NCI-H460 (cell line): ENCODE results near the gene ZBTB3. TPM values are rescaled to one million over a fixed set of nuclear protein-coding genes. Genes with fewer than 3 reads are reported as not detected.
"Not testable (repeated sequence)": the region's sequence is repeated elsewhere in the genome, so short reads cannot be mapped to it uniquely, and the experiment has no call there.

Experiments used
- DNase-seq: peaks from one replicate; pipeline ENCODE4 v3.0.0-alpha.2; 2016; ENCODE audit warnings: low read depth; ENCODE audit errors: extremely low read depth
- polyA plus RNA-seq: library from polyadenylated mRNA; depleted of rRNA; stranded (reverse); fragments of >200 nt; gene quantifications from 2 replicates; pipeline ENCODE4 v1.2.3, GENCODE V29; 2014; cell fraction: nucleus; rRNA removed
- total RNA-seq: library from RNA; depleted of rRNA; stranded (reverse); fragments of >200 nt; shearing (Covaris generic); gene quantifications from 2 replicates; pipeline ENCODE4 v1.2.3, GENCODE V29; 2014; rRNA removed

ZBTB3 gene
- total RNA-seq: 4.1 and 5.5 TPM in 2 replicates
- polyA plus RNA-seq: 3.2 and 4.7 TPM in 2 replicates

DNA sequence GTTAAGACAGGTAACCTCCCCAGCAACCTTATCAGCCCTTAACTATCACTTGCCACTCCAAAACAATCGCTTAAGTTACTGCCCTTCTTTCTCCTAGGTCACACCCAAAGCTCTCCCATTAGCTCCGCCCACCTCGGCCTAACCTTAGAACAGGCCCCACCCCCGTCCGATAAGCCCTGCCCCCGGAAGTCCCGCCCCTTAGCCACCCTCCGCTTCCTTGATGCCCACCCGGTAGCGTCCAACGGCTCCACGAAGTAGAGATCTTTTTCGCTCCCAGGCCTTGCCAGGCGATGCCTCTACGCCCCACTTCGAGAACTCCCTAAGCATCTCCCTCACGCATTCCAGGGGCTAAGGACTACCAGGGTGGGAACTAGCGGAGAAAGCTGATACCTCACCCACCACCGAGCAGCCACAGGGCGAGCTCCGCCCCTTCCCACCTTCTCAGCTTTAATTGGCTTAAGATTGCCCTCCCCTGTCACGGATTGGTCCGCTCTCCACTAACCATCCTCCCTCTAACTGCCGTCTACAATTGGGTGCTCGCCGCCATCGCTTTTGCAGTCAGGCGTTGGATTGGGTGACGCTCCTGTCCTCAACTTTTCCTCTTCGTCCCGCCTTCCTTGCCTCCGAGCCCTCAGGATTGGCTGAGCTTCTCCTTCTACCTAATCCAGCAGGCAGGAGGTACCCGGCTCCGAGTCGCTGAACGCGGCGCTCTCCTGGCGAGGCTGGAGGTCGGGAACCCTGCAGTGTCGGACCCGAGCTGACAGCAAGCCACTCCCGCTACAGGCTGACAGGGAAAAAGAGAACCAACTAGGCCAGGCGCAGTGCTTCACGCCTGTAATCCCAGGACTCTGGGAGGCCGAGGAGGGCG lies at the start of gene ZBTB3:
Gene ZBTB3 (minus strand): TSS at position 425 of the 868 bp plus-strand sequence. CDS start 496 bp downstream, outside the sequence.
- peak; percentile 98 for DNase-seq

DNA sequence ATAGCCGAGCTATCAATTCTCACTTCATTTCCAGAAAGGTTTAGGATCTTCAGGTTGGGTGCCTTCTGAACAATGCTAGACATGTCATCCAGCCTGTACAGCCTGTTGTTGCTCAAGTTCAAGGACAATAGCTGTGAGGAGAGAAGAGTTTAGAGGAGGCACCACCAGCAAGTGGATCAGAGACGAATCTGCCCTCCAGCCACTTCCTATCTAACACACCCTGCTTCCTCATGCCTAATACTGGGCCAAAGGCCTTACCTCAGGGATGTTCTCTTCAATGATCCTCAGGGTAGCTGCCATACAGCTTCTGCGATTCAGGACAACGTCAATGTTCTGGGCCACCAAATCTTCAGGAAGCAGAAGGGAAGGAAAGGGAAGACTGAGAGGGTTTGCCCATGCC lies 47.1 kb upstream of the ZBTB3 start:
- no peak for DNase-seq

DNA sequence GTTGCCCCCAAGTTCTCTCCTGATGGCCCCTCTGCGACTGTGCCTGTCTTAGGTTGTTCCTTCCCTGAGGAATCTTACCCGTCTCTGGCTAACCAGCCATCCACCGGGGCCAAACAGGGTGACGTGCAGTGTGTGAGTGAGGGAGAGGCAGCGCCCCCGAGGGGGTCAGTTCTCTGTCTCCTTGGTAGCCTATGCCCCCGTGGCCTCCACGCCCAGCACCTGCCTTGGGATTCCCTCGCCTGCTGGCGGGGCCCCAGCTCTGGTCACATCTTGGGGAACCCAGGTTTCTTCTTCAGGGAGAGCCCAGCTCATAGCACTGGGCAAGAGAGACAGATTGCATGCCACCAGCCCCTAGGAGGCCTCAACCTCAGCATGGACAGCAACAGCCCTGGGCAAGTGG lies 45.5 kb upstream of the ZBTB3 start:
- no peak for DNase-seq

DNA sequence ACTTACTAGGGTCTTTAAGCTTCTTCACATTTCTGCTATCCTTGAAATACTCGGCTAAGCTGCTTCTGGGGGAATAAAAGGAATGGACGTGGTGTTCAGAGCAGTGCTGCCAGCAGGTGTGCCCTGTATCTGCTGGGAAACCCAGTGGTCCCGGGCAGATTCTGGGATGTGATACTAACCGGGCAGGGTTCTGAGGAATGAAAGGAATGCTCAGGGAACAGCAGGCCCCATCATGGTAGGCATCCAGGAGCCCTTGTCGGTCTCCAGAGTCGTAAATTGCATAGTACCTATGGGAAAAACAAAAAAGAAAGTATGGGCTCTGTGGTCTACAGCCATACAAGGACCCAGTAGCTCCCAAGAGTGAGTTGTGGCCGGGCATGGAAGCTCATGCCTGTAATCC lies 42.3 kb upstream of the ZBTB3 start:
- no peak for DNase-seq

DNA sequence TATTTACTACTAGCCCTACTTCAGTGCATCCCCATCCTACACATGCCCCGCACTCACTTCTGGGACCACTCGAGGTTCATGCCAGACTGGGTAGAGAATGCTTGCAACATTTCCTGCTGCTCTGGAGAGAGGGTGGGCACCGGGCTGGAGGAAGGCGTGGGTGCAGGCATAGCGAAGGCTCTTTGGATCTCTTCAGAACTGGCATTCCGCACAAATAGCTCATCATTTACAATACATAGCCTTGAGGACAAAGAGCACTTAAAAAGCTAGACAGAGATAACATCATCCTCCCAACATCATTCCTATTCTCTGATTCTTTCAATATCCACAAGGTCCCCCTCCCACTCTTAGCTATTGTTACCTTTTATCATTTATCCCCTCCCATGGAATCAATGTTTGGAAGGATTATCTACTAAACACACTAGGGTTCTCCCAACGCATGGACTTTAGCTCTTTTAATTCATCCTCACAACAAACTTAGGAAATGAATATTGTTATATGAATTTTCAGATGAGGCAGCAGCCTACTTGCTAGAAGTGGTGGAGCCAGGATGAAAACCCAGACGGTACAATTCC lies 40.3 kb upstream of the ZBTB3 start:
- no peak for DNase-seq

DNA sequence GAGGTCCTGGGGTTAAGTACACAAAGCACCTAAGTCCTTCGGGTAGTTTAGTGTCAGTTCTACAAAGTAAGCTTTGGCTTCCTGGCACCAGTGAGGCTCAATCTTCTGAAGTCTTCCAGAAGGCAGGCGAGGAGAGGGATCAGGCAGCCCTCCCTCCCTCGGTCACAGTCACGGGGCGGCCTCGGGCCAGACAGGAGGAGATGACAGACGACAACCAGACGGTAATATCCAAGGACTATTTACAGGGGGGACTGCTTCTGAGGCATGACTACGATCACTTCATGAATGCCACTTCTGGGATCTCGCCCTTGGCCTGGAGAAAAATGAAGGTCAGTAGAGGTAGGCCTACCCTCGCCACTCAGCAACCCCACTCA lies 38.2 kb upstream of the ZBTB3 start:
- no peak for DNase-seq

DNA sequence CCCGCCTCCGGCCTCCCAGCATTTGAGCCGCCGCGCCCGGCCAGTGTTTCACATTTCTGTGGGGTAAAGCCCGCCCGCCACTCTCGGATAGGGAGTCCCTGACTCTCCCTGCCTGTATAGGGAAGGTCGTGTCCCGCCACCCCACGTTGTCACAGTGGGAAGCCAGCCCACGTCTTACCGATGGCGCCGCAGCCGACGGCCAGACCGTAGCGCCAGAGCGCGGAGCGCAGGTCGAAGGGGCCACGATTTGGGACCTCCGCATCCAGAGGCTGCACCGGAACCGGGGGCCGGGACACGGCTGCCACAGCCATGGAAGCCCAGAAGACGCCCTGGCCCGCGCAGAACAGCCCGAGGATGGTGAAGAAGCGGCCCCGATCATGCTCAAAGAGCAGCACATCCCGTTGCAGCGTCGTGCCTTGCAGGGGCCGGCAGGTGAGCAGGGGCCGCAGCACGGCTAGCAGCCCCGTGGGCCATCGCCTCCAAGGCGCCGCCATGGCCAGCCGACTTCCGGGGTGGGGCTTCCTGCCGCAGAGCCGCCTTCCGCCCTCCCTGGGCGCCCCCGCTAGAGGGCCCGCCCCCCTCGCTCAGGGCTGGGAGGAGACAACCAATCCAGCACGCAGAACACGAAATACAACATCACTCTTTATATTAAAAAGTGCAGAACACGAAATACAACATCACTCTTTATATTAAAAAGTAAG lies 37.7 kb upstream of the ZBTB3 start, which contains the start of gene TMEM223:
Gene TMEM223 (minus strand): TSS at position 506 of the 701 bp plus-strand sequence. CDS start 12 bp downstream, at position 494.
- peak; percentile 54 for DNase-seq

DNA sequence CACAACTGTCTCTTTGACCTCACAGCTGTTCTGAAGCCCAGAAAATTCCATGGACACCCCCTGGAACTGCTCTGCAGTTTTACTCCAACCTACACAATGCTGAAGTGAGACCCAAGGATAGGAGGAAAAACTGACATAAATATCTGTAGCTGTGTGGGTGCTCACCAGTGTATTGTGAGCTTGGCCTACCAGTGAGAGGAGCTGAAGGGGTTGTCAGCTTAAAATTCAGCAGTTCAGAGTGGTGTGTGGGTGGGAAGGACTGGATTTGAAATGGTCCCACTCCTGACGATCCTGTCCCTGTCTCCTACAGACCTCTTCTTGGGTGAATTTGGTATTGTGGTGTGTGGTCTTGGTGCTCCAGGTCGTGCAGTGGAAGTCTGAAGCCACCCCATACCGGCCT lies 35.6 kb upstream of the ZBTB3 start:
- DNase-seq: no peak

DNA sequence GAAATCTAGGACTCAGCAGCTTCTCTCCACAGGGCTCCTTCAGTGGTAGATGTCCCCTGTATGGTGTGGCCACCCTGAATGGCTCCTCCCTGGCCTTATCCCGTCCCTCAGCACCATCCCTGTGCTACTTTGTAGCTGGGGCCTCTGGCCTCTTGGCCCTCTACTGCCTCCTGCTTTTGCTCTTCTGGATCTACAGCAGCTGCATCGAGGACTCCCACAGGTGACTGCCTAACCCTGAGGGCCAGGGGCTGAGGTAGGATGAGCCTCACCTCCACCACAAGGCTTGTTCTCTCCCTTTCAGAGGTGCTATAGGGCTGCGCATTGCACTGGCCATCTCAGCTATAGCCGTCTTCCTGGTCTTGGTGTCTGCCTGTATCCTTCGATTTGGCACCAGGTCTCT lies 35.0 kb upstream of the ZBTB3 start:
- no peak for DNase-seq

DNA sequence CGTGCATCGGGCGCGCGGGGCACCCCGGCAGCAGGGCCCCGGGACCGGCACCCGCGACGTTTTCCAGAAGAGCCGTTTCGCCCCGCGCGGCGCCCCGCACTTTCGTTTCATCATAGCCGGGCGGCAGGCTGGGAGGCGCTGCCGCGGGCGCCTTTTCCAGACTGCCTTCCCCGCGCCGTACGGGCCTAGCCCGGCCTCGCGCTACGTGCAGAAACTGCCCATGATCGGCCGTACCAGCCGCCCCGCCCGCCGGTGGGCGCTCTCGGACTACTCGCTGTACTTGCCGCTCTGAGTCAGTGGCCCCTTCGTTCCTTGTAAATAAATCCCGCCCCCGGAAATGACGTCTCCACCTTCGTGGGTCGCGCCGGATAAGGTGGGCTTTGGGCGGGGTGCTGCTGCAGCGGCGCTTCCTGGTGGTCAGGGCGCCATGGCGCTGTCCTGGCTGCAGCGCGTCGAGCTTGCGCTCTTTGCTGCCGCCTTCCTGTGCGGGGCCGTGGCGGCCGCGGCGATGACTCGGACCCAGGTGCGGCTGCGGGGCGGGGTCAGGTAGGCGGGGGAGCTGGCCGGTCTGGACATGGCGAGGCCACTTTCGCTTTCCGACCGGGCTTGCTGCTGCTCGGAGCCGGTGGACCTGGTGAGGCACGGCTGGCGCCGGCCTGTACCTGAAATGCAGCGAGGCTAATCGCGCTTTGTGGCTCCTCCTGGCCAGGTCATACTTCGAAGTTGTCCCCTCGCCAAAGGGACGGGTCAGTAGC lies 33.2 kb upstream of the ZBTB3 start, which contains the start of gene TMEM179B:
Gene TMEM179B (plus strand): TSS at position 398 of the 755 bp plus-strand sequence. CDS start 30 bp downstream, at position 428.
- DNase-seq: peak; percentile 92

DNA sequence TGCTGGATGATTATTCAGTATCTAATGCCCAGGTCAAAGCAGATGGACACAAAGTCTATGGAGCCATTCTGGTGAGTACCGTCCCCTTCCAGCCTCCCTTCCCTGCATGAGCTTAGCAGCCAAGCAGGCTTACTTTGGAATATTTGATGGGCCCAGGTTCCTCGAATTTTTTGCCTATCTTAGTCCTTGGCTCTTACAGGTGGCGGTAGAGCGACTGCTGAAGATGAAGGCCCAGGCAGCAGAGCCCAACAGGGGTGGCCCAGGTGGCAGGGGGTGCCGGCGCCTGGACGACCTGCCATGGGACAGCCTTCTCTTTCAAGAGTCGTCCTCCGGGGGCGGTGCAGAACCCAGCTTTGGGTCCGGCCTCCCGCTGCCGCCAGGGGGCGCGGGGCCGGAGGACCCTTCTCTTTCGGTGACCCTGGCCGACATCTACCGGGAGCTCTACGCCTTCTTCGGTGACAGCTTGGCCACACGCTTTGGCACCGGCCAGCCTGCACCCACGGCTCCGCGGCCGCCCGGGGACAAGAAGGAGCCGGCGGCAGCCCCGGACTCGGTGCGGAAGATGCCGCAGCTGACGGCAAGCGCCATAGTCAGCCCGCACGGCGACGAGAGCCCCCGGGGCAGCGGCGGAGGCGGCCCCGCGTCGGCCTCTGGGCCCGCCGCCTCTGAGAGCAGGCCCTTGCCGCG lies 32.5 kb upstream of the ZBTB3 start:
- peak; percentile 74 for DNase-seq

DNA sequence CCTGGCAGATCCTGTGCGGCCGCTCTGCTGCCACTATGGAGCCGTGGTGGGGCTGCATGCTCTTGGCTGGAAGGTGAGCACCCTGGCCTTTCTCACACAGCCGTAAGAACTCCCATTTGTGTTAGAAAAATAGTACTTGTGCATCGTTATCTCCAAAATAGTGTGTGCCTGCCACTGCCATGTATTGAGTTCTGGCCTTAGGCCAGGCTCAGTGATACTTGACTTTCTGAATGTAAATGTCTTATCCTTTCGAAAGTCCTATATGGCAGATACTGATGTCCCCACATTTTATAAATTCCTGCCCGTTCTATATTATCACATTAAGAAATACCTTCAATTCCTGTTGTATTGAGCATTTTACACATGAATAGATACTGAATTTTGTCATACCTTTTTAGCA lies 28.8 kb upstream of the ZBTB3 start:
- DNase-seq: no peak

DNA sequence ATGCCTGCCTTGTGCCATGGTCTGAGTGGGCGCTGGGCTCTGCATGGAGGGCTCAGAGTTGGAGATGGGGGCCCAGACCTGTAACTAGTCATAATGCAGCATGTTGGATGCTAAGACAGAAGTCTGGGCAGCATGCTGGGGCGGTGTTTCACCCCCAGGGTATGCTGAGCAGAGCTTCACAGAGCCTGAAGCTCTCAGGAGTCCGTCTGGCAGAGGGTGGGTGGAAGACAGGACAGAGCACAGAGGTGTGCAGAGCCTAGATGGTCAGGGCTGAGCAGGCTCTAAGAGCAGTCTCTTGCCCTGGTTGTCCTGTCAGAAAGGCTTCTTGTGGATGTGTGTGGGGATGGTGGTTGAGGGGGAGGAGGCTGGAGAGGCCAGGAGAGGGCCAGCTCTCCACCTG lies 24.5 kb upstream of the ZBTB3 start:
- no peak for DNase-seq

DNA sequence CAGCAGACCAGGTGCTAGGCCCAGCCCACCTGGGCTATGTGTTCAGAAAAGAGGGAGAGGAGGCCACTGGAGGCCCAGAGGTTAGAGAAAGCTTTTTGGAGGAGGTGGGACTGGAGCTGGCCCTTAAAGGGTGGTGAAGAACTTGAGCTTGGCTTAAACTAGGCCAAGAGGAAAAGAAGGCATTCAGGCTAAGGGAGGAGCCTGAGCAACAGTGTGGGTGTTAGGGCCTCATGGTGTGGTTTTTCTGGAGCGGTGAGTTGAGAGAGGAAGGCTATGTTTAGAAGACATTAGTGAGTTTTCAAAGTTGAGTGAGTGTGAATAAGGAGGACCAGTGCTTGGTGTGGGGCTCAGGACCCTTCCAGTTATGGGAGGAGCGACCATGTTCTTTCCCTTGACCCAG lies 23.4 kb upstream of the ZBTB3 start:
- DNase-seq: no peak

DNA sequence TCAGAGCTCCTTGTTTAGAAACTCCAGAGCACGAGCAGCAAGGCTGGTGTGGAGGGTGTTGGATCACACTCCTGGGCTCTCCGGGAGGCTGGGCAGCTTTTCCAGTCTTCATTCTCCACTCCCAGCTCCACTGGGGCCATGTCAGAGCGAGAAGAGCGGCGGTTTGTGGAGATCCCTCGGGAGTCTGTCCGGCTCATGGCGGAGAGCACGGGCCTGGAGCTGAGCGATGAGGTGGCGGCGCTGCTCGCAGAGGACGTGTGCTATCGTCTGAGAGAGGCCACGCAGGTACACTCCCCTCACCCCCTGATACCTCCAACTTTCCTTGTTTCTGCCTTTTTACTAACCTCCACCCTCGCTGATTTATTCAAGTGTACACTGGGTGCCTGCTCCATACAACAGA lies 21.7 kb upstream of the ZBTB3 start:
- no peak for DNase-seq

DNA sequence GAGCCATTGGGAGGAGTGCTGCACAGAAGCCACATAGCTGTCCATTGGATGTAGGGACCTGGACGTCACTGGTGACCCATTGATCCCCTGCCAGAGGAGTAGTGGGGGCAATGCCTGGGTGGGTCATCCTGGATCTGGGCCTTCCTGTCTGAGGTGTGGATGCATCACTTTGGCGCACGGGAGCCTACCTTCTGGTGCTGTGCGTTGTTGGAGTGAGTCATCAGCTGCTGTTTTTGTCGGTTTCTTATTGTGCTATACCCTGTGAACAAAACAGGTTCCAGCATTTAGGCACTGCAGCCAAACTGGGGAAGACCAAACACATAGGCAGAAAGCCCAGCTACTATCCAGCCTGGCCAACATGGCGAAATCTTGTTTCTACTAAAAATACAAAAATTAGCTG lies 20.4 kb upstream of the ZBTB3 start:
- no peak for DNase-seq

DNA sequence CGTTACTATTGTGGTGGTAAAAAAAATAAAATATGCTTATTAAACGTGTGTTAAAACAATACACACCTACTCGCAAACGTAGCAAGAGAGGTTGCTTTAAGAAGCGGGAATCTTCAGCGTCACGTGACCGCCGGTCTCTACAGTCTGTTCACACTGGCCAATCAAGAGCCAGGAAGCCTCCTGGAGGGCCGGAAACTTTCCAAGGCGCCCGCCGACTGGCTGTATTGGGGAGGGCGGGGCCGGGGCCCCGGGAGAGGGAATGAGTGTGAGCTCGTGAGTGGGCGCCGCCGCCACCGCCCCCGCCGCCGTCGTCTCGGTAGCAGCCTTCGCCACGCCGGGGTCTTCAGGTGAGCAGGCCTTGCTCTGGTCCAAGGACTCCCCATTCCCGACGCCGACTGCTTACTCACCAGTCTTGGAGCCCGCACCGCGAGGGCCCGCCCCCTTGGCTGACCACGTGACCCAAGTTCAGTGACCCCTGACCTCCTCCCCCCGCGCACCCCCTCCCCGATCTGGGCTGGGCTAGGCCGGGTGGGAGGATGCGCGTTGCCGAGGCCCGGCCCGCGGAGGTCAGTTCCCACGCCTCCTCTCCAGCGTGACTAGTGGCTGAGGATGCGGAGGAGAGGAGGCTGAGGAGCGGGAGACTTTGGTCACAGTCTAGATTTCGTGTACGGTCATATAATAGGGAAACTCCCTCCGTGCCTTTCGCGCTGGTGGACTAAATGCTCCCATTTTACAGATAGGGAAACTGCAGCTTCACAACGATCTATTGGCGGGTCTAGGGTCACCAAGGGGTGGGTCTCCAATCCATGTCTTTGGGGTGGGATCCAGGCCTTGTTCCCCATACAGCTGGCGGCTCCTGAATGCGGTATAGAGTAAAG lies 17.4 kb upstream of the ZBTB3 start, which contains the start of gene TAF6L:
Gene TAF6L (plus strand): TSS at position 253 of the 878 bp plus-strand sequence. CDS start 4,388 bp downstream, outside the sequence.
- DNase-seq: peak; percentile 94

DNA sequence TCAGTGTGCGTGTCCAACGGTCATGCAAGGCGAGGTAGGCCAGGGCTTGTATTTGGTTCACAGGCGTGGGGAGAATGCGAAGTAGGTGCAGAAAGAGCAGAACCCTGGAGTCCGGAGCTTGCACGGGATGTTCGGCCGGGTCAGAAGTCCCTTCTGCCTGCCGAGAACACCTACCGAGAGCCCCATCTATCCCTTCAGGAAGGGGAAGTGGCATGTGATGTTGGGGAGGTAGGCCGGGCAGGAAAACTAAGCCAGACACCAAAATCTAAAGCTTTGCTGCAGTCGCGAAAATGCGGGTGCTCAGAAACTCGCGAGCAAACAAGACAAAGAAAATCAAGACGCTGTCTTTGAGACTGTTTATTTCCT lies 16.8 kb upstream of the ZBTB3 start:
- no peak for DNase-seq

DNA sequence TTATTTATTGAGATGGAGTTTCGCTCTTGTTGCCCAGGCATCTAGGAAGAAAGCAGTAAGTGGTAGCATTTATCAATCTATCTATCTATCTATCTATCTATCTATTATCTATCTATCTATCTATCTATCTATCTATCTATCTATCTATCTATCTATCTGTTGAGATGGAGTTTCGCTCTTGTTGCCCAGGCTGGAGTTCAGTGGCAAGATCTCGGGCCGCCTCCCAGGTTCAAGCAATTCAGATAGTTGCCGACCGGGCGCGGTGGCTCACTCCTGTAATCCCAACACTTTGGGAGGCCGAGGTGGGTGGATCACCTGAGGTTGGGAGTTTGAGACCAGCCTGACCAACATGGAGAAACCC lies 6.9 kb upstream of the ZBTB3 start:
- DNase-seq: not testable (repeated sequence)
